Activated CD4-positive, CD25-positive, alpha-beta regulatory T cell treated with anti-CD3 and anti-CD28 coated beads, Interleukin-2, amount 50 U/mL, for 16 hours (primary cell): ENCODE measurements around the gene MAOB.

ENCODE experiments used
- DNase-seq: peaks from one replicate; pipeline ENCODE4 v3.0.0-alpha.2; 2020; ENCODE audit warnings: low read depth, low spot score

Gene MAOB

DNA sequence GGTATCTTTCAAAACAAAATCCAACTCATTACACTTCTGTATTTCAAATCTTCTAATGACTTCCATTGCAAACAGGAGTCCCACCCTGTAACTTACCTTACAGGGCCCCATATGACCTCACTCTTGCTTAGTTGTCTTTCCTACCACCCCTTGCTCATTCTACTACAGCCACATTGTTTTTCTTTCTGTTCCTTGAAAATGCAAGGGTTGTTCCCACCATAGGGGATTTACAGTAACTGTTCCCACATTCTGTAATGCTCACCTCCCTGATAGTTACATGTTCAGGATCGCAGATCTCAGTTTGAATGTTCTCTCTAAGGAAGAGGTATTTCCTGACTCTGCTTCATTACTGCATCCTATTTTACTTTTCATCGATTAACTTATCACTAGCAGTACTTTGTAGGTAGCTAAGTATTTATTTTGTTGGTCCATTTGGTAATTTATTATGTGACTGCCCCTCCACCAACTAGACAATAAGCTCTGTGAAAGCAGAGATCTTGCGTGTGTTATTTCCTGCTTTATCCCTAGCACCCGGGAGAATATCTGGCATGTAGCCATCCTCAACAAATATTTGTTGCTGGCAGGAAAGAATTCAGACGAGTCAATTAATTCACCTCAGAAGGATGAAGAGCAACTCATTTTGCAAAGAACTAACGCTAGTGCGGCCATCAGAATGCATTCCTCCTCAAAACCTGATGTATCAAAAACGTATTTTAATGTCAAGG is 21.4 kb downstream of the MAOB start:
- no peak for DNase-seq

DNA sequence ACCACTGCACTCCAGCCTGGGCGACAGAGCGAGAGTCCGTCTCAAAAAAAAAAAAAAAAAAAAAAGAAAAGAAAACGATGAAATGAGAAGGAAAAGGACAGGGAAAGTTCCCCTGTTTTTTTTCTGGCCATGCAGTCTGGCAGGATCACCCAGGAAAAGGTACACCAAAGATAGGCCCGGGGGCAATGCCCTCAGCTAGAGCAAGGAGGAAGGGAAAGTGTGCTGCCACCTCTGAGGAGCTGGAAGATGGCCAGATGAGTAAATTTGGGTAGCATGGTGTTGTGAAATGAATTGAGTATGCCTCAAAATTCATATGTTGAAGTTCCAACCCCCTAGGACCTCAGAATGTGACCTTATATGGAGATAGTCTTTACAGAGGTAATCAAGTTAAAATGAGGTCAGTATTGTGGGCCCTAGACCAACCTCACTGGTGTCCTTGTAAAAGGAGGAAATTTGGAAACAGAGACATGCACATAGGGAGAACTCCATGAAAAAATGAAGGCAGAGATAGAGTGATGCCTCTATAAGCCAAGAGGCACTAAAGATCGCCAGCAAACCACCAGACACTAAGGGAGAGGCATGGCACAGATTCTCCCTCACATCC is 28.9 kb downstream of the MAOB start:
- DNase-seq: no peak

DNA sequence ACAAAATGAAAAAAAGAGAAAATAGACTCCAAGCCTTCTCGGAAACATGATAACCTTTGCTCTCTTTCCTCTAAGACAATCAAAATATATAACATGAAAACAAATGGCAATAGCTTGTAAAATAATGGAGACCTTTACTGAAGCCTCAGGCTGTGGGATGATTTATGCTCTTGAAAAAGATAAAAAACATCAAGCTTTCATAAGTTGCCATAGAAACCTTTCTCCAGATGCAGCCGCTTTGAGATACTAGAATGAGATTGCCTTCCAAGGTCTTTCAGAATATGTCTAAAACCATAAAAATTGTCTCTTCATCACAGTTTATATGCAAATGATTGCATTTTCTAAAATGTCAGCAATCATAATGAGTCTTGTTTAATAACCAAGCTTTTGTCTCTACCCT is 31.6 kb downstream of the MAOB start:
- no peak for DNase-seq

DNA sequence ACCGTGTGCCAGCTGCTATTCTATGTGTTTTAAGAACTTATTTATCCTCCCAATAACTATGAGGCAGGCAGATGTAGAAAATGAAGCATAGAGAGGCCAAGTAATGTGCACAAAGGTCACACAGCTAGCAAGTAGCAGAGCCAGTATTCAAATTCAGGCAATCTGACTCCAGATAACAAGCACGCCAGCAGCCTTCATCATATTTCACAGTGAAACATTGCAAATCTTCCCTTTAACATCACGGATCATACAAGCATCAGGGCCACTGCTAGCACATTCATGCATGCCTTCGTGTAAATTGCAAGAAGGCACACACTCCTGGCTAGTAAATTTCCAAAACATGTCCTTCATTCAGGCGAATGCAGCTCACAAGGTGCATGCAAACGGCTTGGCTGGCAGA is 33.1 kb downstream of the MAOB start:
- no peak for DNase-seq

DNA sequence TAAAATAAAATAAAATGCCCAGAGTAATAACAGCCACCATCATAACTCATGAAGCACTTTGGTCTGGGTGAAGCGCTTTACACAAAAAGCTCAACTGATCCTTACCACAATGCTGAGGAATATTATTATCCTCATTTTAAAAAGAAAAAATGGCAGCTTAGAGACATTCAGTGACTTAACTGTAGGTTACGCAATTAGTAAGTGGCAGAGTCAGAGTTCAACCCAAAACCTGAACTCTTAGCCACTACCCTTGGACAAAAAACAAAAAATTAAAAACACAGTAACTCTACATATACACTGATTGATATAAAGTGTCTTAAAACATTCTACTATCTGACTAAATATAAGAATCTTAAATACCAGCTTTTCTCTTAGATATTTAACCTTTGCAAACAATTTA is 34.9 kb downstream of the MAOB start:
- no peak for DNase-seq

DNA sequence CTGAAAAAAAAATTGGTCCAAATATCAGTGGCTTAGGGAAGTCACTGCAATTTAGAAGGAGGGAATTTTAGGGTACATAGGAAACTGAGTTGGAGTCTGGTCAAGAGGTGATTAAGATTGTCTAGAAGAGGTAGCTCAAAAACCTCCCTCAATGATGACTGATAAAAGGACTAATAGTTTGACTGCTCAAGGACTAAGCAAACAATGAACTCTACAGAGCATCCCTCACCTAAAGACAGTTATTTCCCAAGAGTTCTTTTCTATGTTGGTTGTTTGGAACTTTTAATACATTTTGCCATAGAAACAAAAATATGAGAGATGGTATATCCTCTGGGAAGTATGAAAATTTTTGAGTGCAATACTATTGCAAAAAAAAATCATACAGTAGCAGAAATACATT is 35.7 kb downstream of the MAOB start:
- DNase-seq: no peak

DNA sequence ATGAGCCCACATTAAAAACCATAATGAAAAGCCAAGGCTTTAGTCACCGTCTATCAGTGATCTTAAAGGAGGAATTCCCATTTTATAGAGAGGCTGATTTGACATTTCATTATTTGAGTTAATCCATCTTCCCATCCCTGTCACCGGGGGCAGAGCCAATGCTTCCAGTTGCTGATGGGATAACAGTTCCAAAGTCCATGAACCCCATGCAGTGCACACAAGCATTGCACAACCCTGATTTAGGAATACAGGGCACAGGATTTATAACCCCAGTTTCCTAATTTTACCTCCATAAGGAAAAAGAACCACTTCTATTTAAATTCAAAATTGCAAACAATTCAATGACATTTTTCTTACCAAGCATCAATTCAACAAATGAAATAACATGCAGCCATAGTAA is 36.5 kb downstream of the MAOB start:
- no peak for DNase-seq

DNA sequence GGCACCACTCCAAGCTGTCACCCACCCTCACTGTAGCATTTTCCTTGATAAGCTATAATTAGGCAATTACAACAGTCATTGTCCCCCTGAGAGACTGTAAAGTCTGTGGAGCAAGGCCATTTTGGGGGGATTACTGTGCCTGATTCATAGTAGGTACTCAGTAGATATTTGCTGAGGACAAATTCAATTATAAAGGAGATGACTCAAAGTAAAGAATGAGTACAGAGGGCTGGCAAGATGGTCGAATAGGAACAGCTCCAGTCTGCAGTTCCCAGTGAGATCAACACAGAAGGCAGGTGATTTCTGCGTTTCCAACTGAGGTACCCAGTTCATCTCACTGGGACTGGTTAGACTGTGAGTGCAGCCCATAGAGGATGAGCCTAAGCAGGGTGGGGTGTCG is 42.0 kb downstream of the MAOB start:
- no peak for DNase-seq

DNA sequence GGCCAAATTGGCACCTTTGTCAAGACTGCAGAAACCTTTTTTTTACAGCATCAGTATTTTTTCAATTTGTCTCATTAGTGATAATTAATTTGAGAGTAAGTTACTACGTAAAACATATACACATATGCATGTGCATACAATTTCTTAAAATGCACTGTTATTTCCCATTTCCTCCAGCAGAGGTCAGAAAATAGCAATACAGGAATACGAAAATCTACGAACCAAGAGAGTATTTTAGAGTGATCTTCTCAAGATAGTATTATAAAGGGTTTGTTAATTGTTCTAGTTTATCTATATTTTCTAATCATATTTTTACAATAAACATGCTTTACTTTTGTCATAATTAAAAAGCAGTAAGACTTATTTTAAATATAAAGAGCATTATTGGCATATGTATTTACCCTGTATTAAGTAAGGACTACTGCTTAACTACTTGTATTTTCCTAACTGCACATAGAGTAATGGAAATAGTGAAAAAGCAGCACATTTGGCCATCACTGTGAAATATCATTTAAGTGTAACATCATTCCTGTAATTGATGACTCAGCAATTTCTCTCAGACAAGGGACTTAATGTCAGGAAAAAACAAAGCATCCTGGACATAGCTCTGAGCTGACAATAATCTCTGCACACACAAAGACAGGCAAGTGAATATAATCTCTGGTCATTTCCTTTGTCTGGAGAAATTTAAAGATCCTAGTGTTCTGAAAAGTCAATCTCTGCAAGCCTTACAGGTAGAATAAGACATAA is 45.6 kb downstream of the MAOB start:
- DNase-seq: no peak

DNA sequence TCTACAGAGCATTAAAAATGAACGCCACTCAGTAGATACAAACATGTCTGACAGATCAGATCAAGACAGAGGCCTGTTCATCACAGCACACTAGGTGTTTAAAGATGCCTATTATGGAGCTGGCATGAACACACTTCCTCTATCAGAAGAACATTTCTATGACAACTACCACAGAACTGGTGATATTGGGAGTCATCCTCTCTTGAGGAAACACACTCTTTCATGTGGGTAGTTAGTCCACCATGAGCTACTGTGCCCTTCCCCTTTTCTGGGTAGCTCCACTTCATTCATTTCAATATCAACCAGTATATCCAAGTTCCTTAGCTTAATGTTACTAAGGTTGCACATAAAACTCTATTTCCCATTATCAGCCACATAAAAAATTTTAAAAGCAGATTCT is 46.7 kb downstream of the MAOB start:
- DNase-seq: no peak

DNA sequence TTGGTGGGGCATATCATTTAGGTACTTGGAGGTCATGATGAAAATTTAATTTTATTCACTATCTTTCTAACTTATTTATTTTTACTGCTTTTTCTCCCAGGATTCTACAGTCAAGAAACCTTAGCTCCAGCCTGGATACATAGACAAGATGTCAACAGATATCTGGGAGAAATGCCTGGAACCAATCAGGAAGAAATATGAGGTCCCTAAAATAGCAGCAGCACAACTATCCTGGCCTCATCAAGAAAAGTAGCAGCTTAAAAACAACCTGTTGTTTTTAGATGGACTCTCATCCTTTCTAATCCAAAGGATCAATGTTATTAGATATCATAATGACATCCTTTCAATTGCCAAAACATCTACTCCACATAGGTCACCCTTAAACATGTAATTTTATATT is 54.5 kb downstream of the MAOB start:
- DNase-seq: no peak

DNA sequence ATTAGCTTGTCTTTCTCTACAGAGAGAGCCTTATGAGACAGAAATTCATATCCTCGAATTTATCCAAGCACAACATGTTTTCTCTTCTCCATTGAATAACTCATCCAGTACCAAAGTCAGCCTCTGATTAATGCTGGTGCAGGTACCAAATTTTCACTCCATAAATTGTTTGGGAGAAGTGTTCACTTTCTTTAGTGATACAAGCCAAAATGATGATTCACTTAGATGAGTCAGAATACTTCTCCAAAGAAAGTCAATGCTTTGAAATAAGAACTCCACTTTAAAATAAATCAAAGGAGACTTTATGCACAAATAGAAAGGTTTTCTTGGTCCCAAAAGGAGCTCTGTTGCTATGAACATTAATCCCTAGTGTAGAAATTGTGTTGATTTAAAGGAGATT is 60.2 kb downstream of the MAOB start:
- no peak for DNase-seq

DNA sequence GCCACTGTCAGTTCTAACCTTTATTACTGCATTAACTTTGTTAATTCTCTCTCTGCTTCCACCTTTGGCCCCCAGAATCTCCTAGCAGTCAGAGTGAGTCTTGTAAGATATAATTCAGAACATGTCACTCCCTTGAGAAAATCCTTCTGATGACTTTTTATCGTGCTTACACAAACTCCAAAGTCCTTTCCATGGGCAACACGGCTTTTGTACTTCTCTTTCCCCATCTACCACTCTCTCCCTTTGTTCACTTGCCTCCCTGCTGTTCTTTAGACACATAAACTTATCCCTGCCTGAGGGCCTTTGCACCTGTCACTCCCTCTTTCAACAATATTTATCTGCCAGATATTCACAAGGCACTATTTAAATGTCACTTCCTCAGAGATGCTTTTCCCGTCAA is 64.8 kb downstream of the MAOB start:
- DNase-seq: no peak

DNA sequence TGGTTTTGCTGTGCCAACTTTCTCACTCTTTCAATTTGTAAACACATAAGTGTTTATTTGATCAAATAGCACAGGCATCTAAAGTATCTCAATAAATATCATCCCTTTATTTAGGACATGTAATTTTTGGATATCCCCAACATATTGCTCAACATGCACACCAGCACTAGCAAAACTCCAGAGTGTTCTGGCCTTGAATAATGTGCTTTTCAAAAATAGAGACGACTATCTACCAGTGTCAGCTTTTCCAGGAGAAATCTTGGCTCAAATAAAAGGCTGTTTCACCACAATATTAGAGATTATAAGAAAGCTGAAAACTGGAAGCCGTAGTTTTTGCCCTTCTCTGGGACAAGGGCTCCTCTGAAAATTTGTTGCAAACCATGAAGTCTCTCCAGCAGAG is 67.0 kb downstream of the MAOB start:
- DNase-seq: no peak

DNA sequence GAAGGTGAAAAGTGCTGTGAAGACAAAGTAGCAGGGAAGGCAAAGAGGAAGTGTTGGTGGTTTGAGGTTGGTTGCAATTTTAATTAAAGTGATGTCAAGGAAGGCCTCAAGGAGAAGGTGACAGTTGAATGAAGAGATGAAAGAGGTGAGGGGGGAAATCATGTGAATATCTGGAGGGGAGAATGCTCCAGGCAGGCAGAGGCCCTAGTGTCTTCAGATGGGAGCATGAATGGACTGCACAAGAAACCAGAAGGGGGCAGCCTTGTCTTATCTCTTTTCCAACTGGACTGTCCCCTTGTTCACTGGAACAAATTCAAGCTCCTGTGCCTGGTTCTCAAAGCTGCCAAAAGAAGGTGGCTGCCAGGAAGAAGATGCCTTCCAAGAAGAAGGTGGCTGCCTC is 68.4 kb downstream of the MAOB start:
- DNase-seq: no peak

DNA sequence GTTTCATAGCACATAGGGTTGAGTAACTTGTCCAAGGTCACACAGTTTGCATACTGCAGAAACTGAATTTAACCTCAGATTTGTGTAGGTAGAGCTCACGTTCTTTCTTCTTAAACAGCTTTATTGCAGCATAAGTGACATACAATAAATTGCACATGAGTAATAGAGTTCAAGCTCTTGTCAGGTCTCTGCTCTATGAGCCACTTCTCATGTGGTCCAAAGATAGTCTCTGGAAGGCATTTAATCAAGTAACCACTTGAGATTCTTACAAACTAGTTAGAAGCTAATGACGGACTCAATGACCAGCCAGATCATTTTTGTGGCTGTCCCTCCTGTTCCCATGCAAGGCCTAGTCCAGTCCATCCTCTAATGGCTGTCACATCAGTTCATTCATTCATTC is 68.9 kb downstream of the MAOB start:
- no peak for DNase-seq

DNA sequence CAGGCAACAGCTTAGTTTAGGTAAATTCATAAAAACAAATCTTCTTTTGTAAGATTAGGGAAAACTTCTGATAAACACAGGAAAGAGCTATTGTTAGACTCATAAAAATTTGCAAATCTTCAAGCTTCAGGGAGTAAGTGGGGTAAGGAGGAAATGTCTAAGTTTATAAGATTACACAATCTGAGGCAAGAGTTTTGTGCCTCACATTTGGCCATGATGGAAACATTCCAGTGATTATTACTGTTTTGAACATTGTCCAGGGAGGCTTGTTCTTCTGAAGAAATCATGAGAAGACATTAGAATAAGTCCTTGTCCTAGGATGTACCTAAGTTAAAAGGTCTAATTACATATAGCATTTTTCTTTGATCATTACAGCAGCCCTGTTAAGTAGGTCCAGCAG is 72.8 kb downstream of the MAOB start:
- DNase-seq: no peak

DNA sequence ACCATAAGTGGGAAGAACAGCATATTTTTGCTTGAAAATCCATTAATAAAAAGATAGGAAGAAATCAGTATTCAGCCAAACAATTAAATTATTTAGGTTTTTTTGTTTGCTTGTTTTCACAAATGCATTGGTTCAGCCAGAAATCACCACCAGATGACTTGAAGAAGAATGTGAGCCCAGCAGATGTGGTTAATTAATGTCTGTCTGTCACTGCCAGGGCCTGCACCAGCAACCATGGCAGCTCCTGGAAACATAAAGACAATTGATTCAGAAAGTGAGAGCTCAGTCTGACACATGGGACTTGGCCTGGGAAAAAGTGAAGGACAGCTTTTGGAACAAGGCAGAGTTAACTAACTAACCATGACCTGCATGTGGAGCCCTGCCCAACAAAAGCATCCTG is 74.0 kb downstream of the MAOB start:
- DNase-seq: no peak

DNA sequence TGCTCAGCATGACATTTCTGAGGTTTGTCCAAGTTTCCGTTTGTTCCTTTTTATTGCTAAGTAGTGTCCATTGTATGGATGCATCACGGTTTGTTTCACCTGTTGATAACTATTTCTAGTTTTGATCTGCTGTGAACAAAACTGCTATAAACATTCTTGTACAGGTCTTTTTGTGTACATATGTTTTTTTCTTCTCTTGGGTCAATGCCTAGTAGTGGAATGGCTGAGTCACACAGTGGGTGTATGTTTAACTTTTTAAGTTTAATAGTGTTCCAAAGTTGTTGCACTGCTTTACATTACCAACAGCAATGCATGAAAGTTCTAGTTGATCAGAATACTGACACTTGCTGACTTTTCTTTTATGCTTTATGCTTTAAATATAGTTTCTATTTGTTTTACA is 76.7 kb downstream of the MAOB start:
- DNase-seq: no peak

DNA sequence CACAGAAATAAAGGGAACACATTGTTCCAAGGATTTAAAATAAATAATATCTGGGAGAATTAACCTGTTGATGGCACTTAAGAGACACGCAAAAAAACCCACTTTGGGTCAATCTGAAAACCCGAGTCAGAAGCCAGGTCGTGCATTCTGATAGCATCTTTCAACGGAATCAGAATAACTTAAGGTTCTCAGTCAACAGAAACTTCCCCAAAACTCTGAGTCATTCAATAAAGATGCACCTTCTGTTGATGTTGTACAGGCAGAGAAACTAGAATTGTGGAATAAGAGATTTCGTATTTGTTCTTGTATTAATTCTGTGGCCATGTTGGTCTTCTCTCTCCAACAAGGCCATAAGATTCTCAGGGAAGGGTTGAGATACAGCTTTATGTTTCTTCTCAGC is 78.2 kb downstream of the MAOB start:
- no peak for DNase-seq

DNA sequence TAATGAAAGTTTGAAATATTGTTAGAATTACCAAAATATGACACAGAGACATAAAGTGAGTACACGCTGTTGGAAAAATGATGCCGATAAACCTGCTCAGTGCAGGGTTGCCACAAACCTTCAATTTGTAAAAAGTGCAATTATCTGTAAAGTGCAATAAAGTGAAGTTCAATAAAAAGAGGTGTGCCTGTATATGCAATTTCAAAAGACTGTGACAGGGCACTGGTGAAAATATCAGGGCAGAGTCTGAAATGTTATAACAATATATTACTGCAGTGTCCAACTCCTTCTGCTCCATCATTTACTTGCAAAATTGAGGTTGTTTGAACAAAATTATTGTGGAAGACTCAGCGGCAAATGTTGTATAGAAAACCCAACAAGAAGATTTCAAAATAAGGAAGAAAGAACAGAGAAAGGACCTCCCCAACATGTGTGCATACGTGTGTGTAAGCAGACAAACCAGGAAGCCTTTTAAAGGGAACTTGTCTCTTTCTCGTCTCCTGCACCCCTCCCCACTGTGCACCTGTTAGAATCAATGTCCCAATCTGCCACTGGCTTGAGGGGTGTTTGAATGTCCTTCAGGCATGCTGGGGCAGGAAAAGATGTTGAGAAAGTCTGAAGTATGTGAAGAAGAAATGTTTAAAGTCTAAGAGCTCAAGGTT is 96.2 kb downstream of the MAOB start:
- no peak for DNase-seq

DNA sequence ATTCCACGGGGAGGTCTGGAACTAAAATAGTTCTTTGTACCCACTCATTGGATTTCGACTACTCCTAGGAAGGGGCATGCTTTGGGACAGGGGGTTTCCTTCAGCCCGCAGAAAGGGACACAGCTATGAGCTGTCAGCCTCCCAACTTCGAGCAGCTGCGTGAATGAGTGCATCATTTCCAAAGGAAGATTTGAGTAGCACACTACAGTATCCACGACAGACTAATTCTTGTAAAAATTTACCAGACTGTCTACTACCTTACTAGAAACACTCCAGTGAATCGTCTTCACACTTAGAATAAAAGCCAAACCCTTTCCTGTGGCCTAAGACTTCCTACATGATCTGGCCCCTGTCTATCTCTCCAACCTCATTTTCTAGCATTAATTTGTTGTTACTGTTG is 124.2 kb downstream of the MAOB start:
- no peak for DNase-seq

DNA sequence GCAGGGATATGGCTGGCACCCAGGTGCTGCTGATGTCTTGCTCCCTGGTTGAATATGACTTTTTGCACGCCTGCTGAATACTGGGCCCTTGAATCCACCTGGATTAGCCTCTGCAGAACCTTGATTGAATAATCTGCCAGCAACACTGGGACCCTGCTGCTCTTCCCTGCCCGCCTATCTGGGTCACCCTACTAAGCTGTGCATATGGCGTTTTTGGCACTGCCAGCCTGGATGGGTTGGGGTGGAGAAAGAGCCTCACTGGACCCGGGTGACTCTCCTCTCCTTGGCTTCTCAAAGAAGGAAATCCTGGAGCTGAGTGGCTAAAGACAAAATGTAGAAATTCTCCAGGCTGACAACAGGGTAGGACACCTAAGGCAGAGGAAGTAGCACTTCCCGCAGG is 126.2 kb downstream of the MAOB start:
- no peak for DNase-seq
